GM12865 (cell line): ENCODE measurements around the gene JTB.

ENCODE experiments used
- DNase-seq: peaks from one replicate; pipeline ENCODE4 v3.0.0; 2010; ENCODE audit warnings: low read depth
- H3K4me3 ChIP-seq: 2 replicates; pipeline ENCODE4 v1.5.1; 2011; ENCODE audit warnings: mild to moderate bottlenecking, low read depth, low read length, control low read depth
- TF ChIP-seq, protein P1 (sequence below): IDR thresholded peaks from 2 replicates; pipeline ENCODE4 v1.5.1; 2011; ENCODE audit warnings: low read length, control low read depth, low read depth, inconsistent platforms; ENCODE audit not compliant: insufficient read depth; ENCODE audit errors: missing control alignments

The JTB gene

DNA sequence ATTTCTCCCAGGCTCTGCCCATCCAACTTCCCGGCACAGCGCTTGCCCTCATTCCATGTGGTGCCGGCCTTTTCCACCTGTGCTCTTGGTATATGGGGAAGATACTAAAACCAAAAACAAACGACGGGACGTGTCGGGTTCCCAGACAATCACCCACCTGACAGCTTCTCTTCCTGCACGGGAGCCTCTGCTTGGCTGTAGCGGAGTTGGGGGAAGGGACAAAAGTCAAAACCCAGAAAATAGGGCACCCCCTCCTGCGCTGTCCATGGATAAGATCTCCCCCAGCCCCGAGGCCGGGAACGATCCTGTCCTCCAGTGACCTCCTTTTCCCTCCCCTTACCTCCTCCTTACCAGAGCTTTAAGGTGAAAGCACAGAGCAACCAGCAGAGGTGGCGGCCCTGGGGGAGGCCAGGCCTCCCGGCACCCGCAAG is 640 bp downstream of the JTB start:
- DNase-seq = no peak
- TF ChIP-seq, protein P1, sequence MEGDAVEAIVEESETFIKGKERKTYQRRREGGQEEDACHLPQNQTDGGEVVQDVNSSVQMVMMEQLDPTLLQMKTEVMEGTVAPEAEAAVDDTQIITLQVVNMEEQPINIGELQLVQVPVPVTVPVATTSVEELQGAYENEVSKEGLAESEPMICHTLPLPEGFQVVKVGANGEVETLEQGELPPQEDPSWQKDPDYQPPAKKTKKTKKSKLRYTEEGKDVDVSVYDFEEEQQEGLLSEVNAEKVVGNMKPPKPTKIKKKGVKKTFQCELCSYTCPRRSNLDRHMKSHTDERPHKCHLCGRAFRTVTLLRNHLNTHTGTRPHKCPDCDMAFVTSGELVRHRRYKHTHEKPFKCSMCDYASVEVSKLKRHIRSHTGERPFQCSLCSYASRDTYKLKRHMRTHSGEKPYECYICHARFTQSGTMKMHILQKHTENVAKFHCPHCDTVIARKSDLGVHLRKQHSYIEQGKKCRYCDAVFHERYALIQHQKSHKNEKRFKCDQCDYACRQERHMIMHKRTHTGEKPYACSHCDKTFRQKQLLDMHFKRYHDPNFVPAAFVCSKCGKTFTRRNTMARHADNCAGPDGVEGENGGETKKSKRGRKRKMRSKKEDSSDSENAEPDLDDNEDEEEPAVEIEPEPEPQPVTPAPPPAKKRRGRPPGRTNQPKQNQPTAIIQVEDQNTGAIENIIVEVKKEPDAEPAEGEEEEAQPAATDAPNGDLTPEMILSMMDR = no peak
- H3K4me3 ChIP-seq = peak overlapping the region; percentile 91

DNA sequence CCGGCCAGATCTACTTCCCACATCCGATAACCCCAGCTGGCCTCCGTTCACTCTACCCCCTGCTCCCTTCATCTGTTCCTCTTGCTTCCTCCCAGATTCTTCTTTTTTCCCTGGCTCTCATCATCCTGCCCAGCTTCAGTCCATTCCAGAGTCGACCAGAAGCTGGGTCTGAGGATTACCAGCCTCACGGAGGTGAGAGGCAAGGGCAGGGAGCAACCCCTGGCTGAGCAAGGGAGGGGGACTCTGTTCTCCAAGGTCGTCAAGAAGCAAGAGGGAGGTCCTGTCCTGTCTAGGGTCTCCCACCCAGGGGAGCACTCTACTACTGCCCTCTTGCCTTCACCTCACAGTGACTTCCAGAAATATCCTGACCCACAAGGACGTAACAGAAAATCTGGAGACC is 3.9 kb downstream of the JTB start:
- TF ChIP-seq, protein P1 = no peak
- H3K4me3 ChIP-seq = no peak overlapping the region
- DNase-seq = no peak

DNA sequence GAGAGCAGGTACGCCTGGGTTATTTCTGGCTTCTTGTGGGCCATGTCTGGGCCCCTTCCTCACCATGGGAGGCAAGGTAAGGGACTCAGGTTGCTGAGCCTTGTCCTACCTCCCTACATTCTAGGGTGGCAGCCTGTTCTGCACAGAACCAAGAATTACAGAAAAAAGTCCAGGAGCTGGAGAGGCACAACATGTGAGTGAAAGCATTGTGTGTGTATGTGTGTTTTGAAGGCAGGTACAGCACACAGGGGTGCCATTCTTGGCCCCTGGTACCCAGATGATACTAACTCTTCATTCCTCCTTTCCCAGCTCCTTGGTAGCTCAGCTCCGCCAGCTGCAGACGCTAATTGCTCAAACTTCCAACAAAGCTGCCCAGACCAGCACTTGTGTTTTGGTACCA is 4.4 kb downstream of the JTB start:
- TF ChIP-seq, protein P1 = no peak
- H3K4me3 ChIP-seq = no peak overlapping the region
- no peak for DNase-seq

DNA sequence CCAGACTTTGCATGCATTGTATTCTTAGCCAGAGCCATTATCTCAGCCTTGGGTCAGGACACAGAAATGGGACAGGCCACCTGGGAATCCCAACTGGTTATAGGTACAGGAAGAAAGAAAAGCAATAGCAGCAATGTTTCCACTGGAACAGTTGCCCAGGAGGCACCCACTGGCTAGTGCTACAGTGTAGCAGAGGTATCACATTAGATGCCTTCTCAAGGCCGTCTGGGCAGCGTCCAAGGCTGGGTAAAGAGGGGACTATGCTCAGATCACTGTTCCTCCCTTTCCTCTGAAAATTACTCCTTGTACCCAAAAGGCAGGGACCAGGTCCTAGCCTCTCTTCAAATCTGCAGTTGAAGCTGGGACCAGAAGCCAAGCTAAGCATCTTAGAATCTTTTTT is 7.1 kb downstream of the JTB start:
- no peak overlapping the region for H3K4me3 ChIP-seq
- TF ChIP-seq, protein P1 = no peak
- no peak for DNase-seq

DNA sequence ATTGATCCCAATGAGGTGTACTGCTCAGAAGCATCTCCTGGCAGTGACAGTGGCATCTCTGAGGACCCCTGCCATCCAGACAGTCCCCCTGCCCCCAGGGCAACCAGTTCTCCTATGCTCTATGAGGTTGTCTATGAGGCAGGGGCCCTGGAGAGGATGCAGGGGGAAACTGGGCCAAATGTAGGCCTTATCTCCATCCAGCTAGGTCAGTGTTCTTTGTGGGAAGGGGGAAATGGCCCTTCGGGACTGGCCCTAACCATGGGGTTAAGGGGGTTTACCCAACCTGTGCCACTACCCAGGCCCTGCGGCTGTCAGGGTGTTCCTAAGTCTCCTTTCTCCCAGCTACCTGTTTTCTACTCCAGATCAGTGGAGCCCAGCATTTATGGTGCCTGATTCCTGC is 8.5 kb downstream of the JTB start:
- no peak for DNase-seq
- TF ChIP-seq, protein P1 = no peak
- H3K4me3 ChIP-seq = no peak overlapping the region

DNA sequence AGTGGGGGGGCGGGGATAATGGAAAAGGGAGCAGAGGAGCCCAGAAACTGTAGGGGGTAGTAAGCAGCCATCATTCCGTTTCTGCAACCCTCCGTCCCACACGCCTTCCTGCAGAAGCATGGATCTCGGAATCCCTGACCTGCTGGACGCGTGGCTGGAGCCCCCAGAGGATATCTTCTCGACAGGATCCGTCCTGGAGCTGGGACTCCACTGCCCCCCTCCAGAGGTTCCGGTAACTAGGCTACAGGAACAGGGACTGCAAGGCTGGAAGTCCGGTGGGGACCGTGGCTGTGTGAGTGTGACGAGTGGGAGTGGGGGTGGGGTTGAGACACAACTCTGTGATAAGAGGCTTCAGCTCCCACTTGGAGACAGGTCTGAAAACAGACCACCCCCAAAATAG is 9.1 kb downstream of the JTB start:
- no peak for DNase-seq
- TF ChIP-seq, protein P1 = no peak
- H3K4me3 ChIP-seq = peak overlapping the region; percentile 81

DNA sequence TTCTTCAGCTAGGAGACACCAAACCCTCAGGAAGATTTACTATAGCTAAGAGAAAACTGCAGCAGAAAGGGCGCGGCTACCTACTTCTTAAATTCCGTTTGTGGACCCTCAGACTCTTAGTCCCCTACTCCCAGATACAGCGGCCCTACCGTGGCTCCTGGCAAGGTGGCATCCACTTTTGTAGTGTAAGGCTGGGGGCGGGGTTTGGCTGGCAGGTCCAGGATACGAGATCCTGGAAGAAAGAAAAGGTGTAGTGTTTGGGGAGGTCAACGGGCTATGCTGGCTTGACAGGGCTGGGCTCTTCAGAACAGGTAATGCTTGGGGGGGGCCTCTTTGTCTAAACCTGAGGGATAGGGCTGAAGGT is 9.5 kb downstream of the JTB start:
- TF ChIP-seq, protein P1 = no peak
- DNase-seq = no peak
- H3K4me3 ChIP-seq = peak overlapping the region; percentile 81
